Left lung (tissue), 10 donors: ENCODE results near the gene ZNF70. TPM values are rescaled to one million over a fixed set of nuclear protein-coding genes. Genes with fewer than 3 reads are reported as not detected.

Experiments
- ATAC-seq: fragments of 200-7000 bp; cut with Tn5 transposase; one replicate; pipeline ENCODE4 v1.9.1; 2020; ENCODE audit warnings: moderate library complexity
- DNase-seq, 4 donors: peaks; one replicate each; pipeline ENCODE4 v3.0.0-alpha.2; 2013 to 2020
- H3K27ac ChIP-seq, 2 donors: fragments of 200-600 bp; sonication (generic) in 1 of 2; one replicate each; pipeline versions ENCODE4 v1.5.0 to v1.8.0; 2020 to 2021
- H3K27me3 ChIP-seq, 2 donors: fragments of 200-600 bp; sonication (generic) in 1 of 2; one replicate each; pipeline versions ENCODE4 v1.5.0 to v1.8.0; 2020 to 2021
- H3K36me3 ChIP-seq, 2 donors: fragments of 200-600 bp; sonication (generic) in 1 of 2; one replicate each; pipeline versions ENCODE4 v1.5.0 to v1.8.0; 2020 to 2021
- H3K4me1 ChIP-seq, 2 donors: fragments of 200-600 bp; one replicate each; pipeline ENCODE4 v1.8.0; 2021
- H3K4me3 ChIP-seq, 2 donors: fragments of 200-600 bp; sonication (generic) in 1 of 2; one replicate each; pipeline versions ENCODE4 v1.5.0 to v1.8.0; 2020 to 2021; ENCODE audit warnings: mild to moderate bottlenecking in 1 of 2
- H3K9me3 ChIP-seq, 2 donors: fragments of 200-600 bp; sonication (generic) in 1 of 2; one replicate each; pipeline versions ENCODE4 v1.5.0 to v1.8.0; 2020 to 2021
- intact Hi-C, 2 donors: fragments of 100-400 bp; cut with DNase I; formaldehyde crosslinking; loops; one replicate each; pipeline versions ENCODE4 v1.11.2 to v1.14.2; 2022
- polyA plus RNA-seq, 6 donors: library from polyadenylated mRNA; unstranded; fragments of 120-200 nt; gene quantifications; one replicate each; pipeline ENCODE4 v1.2.1, GENCODE V29; 2013; ENCODE audit not compliant: insufficient read length in 6 of 6
- total RNA-seq, 2 donors: library from RNA; stranded (reverse); fragmentation: NEBNext Ultra II Directional; extraction: Animal tissue kit (Norgen Biotek cat#: 25700); gene quantifications; one replicate each; pipeline ENCODE4 v1.2.1, GENCODE V29; 2021
- TF ChIP-seq, protein P1 (sequence below), 2 donors: fragments of 200-600 bp; sonication (generic) in 1 of 2; IDR thresholded peaks; one replicate each; pipeline versions ENCODE4 v1.5.0 to v1.8.0; 2021; ENCODE audit warnings: antibody characterized with exemption in 2 of 2
- donor health status: DM: no; HTN: yes; CAD: no.
- donor health status: DM: no; HTN: no; CAD: no.

The ZNF70 gene
- total and polyA plus RNA-seq, 8 donors, result 5.9 to 10.7 (median 9.4) TPM

DNA sequence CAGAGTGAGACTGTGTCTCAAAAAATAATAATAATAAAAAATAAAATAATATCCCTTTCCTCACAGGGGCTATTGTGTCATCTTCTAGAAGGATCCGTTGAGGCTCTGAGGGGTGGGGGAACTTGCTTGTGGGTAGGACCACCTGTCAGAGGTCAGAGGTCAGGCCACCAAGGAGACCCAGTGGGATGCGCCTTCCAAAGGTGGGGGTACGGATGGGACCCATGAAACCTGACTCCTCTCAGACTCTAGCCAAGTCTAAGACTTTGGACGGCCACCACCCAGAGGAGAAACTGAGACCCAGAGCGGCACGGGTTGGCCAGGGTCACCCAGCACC is 21.4 kb upstream of the ZNF70 start:
- no peak overlapping the region for H3K27ac ChIP-seq
- intact Hi-C loops, result loop anchor here in 1 of 2 donors (5.0 kb wide), 1 partner anchor 65 kb away; the partner anchor contains the start of gene DERL3
- H3K36me3 ChIP-seq, result no peaks in the 10 kb centered on the region
- no peaks in the 10 kb centered on the region for H3K9me3 ChIP-seq
- peaks cover 4 to 40% of the 10 kb centered on the region in 2 donors for H3K4me1 ChIP-seq
- H3K27me3 ChIP-seq, result peaks cover 0 to 20% of the 10 kb centered on the region in 2 donors
- peak overlapping the region; percentile 17 to 32 for H3K4me3 ChIP-seq
- DNase-seq (no peak), ATAC-seq (no peak)
- TF ChIP-seq, protein P1, sequence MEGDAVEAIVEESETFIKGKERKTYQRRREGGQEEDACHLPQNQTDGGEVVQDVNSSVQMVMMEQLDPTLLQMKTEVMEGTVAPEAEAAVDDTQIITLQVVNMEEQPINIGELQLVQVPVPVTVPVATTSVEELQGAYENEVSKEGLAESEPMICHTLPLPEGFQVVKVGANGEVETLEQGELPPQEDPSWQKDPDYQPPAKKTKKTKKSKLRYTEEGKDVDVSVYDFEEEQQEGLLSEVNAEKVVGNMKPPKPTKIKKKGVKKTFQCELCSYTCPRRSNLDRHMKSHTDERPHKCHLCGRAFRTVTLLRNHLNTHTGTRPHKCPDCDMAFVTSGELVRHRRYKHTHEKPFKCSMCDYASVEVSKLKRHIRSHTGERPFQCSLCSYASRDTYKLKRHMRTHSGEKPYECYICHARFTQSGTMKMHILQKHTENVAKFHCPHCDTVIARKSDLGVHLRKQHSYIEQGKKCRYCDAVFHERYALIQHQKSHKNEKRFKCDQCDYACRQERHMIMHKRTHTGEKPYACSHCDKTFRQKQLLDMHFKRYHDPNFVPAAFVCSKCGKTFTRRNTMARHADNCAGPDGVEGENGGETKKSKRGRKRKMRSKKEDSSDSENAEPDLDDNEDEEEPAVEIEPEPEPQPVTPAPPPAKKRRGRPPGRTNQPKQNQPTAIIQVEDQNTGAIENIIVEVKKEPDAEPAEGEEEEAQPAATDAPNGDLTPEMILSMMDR (IDR thresholded peaks at IDR 0.05), result no peak

DNA sequence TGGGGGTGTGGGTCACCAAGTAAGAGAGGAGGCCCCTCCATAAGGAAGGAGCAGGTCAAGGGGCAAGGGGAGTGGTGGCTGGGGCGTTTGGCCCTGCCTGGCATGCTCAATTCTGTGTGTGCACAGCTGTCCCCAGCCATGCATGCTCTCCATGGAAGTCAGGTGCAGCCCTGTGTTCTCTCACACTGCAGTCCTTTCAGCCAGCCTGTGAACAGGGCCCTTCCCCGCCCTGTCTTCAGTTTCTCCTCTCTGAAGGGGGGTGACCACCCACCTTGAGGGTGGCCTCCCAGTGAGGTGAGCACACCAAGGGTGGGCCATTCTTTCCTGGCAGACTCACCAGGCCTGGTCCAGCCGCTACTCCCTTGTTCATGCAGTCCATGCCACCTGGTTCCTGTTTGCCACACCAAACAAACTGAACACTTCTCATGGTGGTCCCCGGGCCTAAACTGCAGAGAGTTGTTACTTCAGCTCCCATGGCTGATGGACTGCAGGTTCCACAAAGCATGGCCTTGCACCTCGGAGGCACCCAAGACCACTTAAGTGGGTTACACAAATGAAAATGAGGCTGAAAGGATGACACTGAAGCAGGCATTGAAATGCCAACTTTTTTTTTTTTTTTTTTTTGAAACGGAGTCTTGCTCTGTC is 18.5 kb upstream of the ZNF70 start:
- H3K27me3 ChIP-seq, result peaks cover 0 to 20% of the 10 kb centered on the region in 2 donors
- TF ChIP-seq, protein P1 (IDR thresholded peaks at IDR 0.05), result no peak
- H3K27ac ChIP-seq, result no peak overlapping the region
- DNase-seq (no peak), ATAC-seq (no peak)
- H3K9me3 ChIP-seq, result no peaks in the 10 kb centered on the region
- intact Hi-C loops, result no loop called here
- H3K36me3 ChIP-seq, result no peaks in the 10 kb centered on the region
- H3K4me1 ChIP-seq, result peaks cover 4 to 60% of the 10 kb centered on the region in 2 donors
- no peak overlapping the region for H3K4me3 ChIP-seq

DNA sequence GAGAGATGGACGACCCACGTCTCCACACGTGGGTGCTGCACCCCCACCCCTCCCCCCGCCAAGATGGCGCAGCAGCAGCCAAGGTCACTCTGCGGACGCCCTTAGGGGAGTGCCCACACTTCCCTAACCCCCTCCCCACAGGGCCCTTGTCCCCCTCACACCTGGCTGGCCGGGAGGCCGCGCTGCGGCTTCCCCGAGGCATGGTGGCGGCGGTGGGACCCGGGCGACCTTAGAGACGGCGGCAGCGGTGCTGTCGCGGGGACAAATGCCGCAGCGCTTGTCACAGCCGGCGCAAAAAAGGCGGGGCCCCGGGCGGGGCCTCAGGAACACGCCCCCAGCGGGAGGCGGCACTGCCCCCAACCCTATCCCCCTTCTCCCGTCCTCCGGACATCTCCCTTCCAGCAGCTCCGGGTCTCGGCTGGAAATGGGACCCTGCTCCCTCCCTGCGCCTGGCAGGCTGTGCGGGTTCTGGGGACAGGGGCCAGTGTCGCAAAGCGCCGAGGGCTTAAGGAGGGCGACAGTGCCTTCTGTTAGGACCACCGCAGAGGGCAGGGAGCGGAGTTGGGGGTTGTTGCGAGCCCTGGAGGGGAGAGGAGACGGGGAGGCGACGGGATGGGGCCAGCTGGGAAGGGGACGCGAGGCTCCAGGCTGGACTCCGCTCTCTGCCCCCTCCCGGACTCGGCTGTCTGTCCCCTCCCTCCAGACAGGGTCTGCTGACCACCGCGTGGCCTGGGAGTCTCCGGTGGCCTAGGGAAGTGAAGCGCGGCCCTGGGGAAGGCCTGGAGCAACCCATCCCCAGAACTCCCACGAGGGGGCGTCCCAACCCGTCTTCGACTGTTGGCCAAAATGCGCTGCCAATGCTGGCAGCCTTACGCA is 17.0 kb upstream of the ZNF70 start, which contains the start of gene CHCHD10:
TSS of gene CHCHD10 (minus strand) at position 300 of the 876 bp plus-strand sequence. CDS start at position 202, 98 bp downstream.
- H3K4me3 ChIP-seq, result peak within 1 kb of the TSS; percentile 60 to 69

DNA sequence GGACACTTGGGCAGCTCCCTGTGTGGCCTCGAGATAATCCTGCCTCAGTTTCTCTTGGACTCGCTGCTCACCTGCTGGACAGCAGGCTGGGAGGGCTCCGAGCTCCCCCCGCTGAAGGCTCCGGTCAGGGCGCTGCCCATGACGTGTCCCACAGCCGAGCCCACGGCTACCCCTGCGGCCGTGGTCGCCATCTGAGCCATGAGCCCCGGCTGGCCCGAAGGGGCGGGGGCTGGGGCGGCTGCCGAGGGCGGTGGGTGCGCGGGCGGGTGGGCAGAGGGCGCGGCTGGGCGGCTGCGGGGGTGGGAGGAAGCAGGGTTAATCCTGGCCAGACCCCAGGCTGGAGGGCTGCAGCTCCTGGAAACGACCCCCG is 16.4 kb upstream of the ZNF70 start:
- ATAC-seq (peak; percentile 0), DNase-seq (peak in 1 of 4 donors; percentile 82)
- Histone ChIP-seq H3K27ac (peak overlapping the region; percentile 66 to 69), H3K27me3 (peaks cover 0 to 3% of the 10 kb centered on the region in 2 donors), H3K9me3 (no peaks in the 10 kb centered on the region), H3K36me3 (no peaks in the 10 kb centered on the region), H3K4me1 (peaks cover 7 to 69% of the 10 kb centered on the region in 2 donors), H3K4me3 (peak overlapping the region; percentile 60 to 69)
- intact Hi-C loops, result no loop called here
- TF ChIP-seq, protein P1 (IDR thresholded peaks at IDR 0.05), result no peak

More for the DNA sequence above, 17.0 kb upstream of the ZNF70 start, which contains the start of gene CHCHD10:
- H3K36me3 ChIP-seq, result no peaks in the 10 kb centered on the region
- H3K4me1 ChIP-seq, result peaks cover 5 to 68% of the 10 kb centered on the region in 2 donors
- intact Hi-C loops, result no loop called here
- peaks cover 0 to 9% of the 10 kb centered on the region in 2 donors for H3K27me3 ChIP-seq
- TF ChIP-seq, protein P1 (IDR thresholded peaks at IDR 0.05), result peak; percentile 68 to 84
- peak within 1 kb of the TSS; percentile 66 to 69 for H3K27ac ChIP-seq
- ATAC-seq (peak; percentile 88), DNase-seq (peak; percentile 84 to 96 (median 86))
- no peaks in the 10 kb centered on the region for H3K9me3 ChIP-seq
